CD4-positive, alpha-beta T cell treated with Interleukin-15 for 1 hour (primary cell): ENCODE measurements around the gene NFKB1.

Experiments
- DNase-seq: peaks from one replicate; pipeline ENCODE4 v3.0.0-alpha.2; 2020

Gene NFKB1

DNA sequence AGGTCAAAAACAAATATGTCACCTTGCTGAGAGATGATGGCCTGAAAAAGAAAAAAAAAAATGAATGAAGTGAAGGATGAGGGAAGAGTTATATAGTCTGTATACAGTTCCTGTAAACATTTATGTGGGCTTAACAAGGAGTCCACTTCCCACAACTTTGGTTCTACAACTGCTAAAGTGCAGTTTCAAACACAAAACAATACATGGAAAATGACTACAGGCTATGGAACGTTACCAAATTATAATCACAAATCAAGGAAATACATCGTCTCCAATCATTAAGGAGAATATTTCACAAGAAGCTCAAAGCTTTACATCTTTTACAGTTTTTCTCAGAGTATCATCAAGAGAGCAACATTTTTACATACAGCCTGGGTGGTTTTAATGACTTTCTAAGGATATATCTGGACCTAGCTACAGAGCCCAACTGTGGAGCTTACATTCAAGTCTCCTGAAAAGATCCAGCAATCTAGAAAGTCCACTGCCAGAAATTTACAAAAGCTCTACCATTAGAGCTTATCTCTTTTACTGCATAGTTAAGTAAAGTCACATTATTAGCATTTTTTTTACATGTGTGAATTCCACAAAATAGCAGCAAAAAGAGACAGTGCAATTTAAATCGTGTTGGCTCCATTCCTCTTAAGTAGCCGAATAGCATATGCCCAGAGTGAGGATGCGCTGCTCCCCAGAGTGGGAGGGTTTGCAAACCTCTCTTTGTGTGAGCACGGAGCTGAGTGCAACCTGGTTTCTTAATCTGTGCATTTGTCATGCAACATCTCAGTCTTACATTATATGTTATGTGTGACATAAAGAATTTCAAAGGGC lies 131.3 kb downstream of the NFKB1 start:
- no peak for DNase-seq

DNA sequence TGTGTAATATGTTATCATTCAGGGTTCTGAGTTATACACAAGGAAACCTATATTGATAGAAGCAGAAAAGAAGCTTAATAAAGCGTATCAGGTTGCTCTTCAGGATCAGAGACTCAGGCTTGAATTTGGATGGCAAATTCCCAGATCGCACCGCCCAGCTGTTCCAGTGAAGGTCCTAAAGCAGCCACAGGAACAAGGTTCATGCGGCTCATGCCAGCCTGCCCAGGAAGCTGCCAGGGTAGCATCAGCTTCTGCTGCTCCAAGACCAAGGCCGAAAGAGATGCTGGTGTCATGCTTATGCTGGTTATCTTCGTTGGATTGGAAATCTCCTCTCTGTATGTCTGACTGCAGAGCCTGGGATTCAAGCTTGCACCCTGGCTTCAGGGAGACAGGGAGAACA lies 131.9 kb downstream of the NFKB1 start:
- no peak for DNase-seq

- no peak for DNase-seq
Observed at GRCh38 chr4:102637391-102637790, 136.2 kb downstream of the NFKB1 start.

DNA sequence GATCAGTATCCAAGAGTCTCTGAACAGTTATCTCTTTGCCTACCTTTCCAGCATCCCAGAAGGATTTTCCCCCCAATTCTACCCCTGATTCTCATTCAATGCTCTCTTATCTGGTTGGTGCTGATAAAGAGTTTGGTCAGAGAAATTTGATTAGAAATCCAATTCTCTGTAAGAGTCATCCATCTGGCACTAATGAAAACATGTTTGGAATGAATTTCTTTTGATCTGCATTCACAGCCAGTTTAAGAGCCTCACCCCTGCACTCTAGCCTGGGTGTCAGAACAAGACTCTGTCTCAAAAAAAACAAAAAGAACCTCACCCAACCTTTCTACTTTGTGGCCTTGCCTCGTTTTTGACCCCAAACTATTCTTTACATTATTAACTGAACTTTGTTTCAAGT lies 137.5 kb downstream of the NFKB1 start:
- DNase-seq = no peak

GRCh38 chr4:102639598-102639997 lies 138.4 kb downstream of the NFKB1 start:
- DNase-seq = no peak

DNA sequence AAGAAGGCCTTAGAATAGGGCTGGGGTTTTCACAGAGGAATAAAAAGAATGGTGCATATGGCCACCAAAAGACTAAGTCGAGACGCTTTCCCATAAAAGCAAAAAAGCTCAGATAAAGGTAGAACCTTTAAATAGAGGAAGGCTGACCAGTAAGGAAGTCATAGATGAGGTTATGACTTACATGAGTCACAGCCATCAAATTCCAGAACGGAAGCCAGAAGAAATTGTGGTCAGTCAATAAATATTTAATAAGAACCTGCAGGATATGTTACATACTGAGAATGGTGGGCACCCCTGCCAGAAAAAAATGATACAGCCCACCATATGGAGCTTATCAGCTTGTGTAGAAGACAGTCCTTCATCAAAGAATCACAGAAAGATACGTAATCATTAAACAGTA lies 139.5 kb downstream of the NFKB1 start:
- DNase-seq = no peak

- no peak for DNase-seq
Observed at GRCh38 chr4:102641793-102642192, 140.6 kb downstream of the NFKB1 start.

- no peak for DNase-seq
Observed at GRCh38 chr4:102642631-102643298, 141.6 kb downstream of the NFKB1 start.

GRCh38 chr4:102647117-102647516 lies 146.0 kb downstream of the NFKB1 start:
- no peak for DNase-seq

DNA sequence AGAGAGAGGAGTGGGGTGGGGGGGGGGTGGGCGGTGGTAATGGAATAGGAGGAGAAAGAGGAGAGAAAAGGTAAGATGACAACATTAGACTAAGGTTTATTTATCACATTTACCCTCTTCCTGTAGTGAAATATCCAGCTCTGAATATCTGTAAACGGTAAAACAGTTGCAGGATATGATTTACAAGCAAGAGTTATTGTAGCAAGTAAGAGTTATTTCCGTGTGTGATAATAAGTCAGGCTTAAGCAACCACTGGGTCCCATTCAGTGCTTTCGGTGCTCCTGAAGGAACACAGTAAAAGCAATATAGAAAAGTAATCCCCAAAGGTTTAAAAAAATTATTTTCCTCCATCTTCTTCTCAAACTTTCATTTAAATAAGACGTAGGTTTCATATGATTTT lies 156.0 kb downstream of the NFKB1 start:
- no peak for DNase-seq

DNA sequence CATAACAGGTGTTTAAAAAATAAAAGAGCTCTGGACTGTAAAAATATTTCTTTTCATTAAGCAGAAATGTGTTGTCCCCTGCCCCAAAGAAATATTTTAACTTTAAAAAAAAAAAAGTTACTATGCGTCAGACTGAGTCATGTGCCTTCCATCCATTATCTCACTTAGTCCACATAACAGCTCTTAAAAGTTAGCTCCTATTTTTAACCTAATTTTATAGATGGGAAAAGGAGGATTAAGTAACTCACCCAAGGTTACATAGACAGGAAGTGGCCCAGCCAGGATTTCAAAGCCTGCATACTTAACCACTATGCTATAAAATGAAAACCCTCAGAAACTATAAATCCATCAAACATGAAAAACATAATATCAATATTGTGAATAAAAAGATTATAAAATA lies 161.9 kb downstream of the NFKB1 start:
- DNase-seq = no peak

DNA sequence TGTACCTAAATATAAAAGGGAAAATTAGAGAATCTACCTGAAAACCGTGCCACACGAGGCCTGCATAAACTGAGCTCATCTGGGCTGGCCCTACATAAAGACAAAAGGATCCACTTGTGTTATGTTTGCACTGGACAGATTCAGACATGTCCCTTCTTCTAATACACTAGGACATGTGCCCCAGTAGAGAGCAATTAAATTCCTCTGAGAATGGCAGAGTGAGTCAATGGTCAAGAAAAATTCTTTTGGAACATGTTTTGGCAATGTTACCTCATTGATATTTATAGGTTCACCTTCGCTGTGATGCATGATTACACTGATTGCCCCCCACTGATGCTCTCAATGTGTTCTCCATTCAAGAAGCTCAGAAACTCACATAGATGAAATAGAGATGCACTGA lies 164.4 kb downstream of the NFKB1 start:
- DNase-seq = no peak
